Transverse colon (tissue), 4 donors: Measurements from ENCODE around the gene CREB3. TPM values are rescaled to one million over a fixed set of nuclear protein-coding genes. Genes with fewer than 3 reads are reported as not detected.
A peak's percentile ranks its signal among the peaks of the same experiment; 100 is the strongest.

Experiments used
- DNase-seq: peaks from one replicate; pipeline ENCODE4 v3.0.0-alpha.2; 2019
- H3K27ac ChIP-seq, 4 donors: fragments of 200-600 bp; sonication (generic); 2 replicates each; pipeline ENCODE4 v1.5.1; 2016 to 2018; ENCODE audit warnings: inconsistent platforms in 4 of 4
- H3K27me3 ChIP-seq: fragments of 200-600 bp; sonication (generic); 2 replicates; pipeline ENCODE4 v1.5.1; 2017; ENCODE audit warnings: inconsistent platforms
- H3K36me3 ChIP-seq, 4 donors: fragments of 200-600 bp; sonication (generic); 2 replicates each; pipeline ENCODE4 v1.5.1; 2017 to 2019; ENCODE audit warnings: inconsistent platforms in 4 of 4
- H3K4me1 ChIP-seq, 4 donors: fragments of 200-600 bp; sonication (generic); 2 replicates each; pipeline ENCODE4 v1.5.1; 2017 to 2020; ENCODE audit warnings: inconsistent platforms in 4 of 4
- H3K4me3 ChIP-seq, 4 donors: fragments of 200-600 bp; sonication (generic); 1 replicate in 1 of 4; 2 replicates in 3 of 4; pipeline versions ENCODE4 v1.5.1 to v1.6.1; 2017 to 2019; ENCODE audit warnings: inconsistent platforms in 4 of 4
- H3K9me3 ChIP-seq, 2 donors: fragments of 200-600 bp; sonication (generic); 2 replicates each; pipeline ENCODE4 v1.5.1; 2017 to 2019; ENCODE audit warnings: inconsistent platforms in 2 of 2
- CTCF ChIP-seq, 5 experiments: fragments of 200-600 bp in 3 of 5; fragments of 450-650 bp in 2 of 5; sonication (generic) in 3 of 5; IDR thresholded peaks; 1 replicate in 2 of 5; 2 replicates in 3 of 5; pipeline ENCODE4 v1.5.1; 2016 to 2017; ENCODE audit warnings: antibody characterized with exemption in 5 of 5, inconsistent platforms in 3 of 5, mild to moderate bottlenecking in 2 of 5, moderate library complexity in 1 of 5
- EP300 ChIP-seq: sonication (generic); formaldehyde crosslinking; IDR thresholded peaks from one replicate; pipeline ENCODE4 v1.6.1; 2017; ENCODE audit warnings: antibody characterized with exemption, low read depth
- POLR2A ChIP-seq: fragments of 450-650 bp; IDR thresholded peaks from one replicate; pipeline ENCODE4 v1.6.1; 2016; ENCODE audit warnings: antibody characterized with exemption, mild to moderate bottlenecking, moderate library complexity
- POLR2AphosphoS5 ChIP-seq, 3 donors: sonication (generic); formaldehyde crosslinking; IDR thresholded peaks; one replicate each; pipeline ENCODE4 v1.6.1; 2016; ENCODE audit warnings: antibody characterized with exemption in 3 of 3
- WGBS, 2 donors: methylation state at CpG; one replicate each; pipeline ENCODE4 v1.1.5; 2018; ENCODE audit warnings: low coverage in 1 of 2; 5-methylcytosine and 5-hydroxymethylcytosine counted together
- in situ Hi-C, 4 donors: fragments of 200-750 bp; cut with MboI; loops; one replicate each; pipeline versions ENCODE4 v1.15.0 to v1.15.1; 2017; ENCODE audit warnings: low sequenced_read_pairs in 3 of 4, low pct_ligation_motif_present in 1 of 4, low pct_unique_long_range_greater_than_20kb in 1 of 4
- intact Hi-C: fragments of 100-400 bp; cut with DNase I; formaldehyde crosslinking; loops from one replicate; pipeline ENCODE4 v1.15.1; 2023; ENCODE audit warnings: low total_unique reads
- total RNA-seq, 4 donors: library from RNA; depleted of rRNA; stranded (reverse); fragments of >200 nt; gene quantifications; one replicate each; pipeline ENCODE4 v1.1.0, GENCODE V29; 2016

The CREB3 gene
- total RNA-seq, 4 donors from 2014 or later = 22.4 to 69.7 (median 45.5) TPM

- Histone ChIP-seq H3K9me3 (no peaks in the 10 kb centered on the region), H3K27me3 (no peaks in the 10 kb centered on the region), H3K4me1 (peaks cover 18 to 28% (median 20%) of the 10 kb centered on the region in 4 donors), H3K27ac (no peak overlapping the region), H3K36me3 (no peaks in the 10 kb centered on the region), H3K4me3 (no peak overlapping the region)
- WGBS, 2 donors = 89 to 92% methylated on average over 1 of the region's 1 CpG
- intact Hi-C loops (no loop called here), in situ Hi-C loops (no loop called here)
- TF ChIP-seq EP300 (no peak), POLR2AphosphoS5 (IDR thresholded peaks at IDR 0.05) (no peak), POLR2A (no peak), CTCF (IDR thresholded peaks at IDR 0.05) (no peak)
- no peak for DNase-seq
Measured at GRCh38 chr9:35767458-35767857, 35.0 kb downstream of the CREB3 start.

GRCh38 chr9:35769763-35770162, 37.3 kb downstream of the CREB3 start:
- intact Hi-C loops = no loop called here

GRCh38 chr9:35771075-35771433, 38.6 kb downstream of the CREB3 start:
- Histone ChIP-seq H3K27me3 (no peaks in the 10 kb centered on the region), H3K36me3 (no peaks in the 10 kb centered on the region), H3K4me1 (peaks cover 18 to 28% (median 20%) of the 10 kb centered on the region in 4 donors), H3K27ac (peak overlapping the region; percentile 78 to 81 (median 80)), H3K9me3 (no peaks in the 10 kb centered on the region), H3K4me3 (no peak overlapping the region)
- intact Hi-C loops (no loop called here), in situ Hi-C loops (no loop called here)
- TF ChIP-seq EP300 (no peak), POLR2AphosphoS5 (IDR thresholded peaks at IDR 0.05) (peak in 1 of 3 donors; percentile 12)
- no peak for DNase-seq
- WGBS, 2 donors = 16 to 24% methylated on average over 4 of the region's 4 CpGs

More at GRCh38 chr9:35769763-35770162, 37.3 kb downstream of the CREB3 start:
- no peak for TF ChIP-seq POLR2AphosphoS5 (IDR thresholded peaks at IDR 0.05)
- no peak for TF ChIP-seq POLR2A
- TF ChIP-seq CTCF (IDR thresholded peaks at IDR 0.05) = no peak
- no peak for TF ChIP-seq EP300
- in situ Hi-C loops = no loop called here
- Histone ChIP-seq H3K36me3 (no peaks in the 10 kb centered on the region), H3K27ac (no peak overlapping the region), H3K9me3 (no peaks in the 10 kb centered on the region), H3K4me3 (no peak overlapping the region), H3K4me1 (peaks cover 18 to 28% (median 20%) of the 10 kb centered on the region in 4 donors), H3K27me3 (no peaks in the 10 kb centered on the region)
- 96% methylated on average over 1 of the region's 1 CpG; no CpG with 5 or more reads in 1 of the 2 donors for WGBS, 2 donors
- no peak for DNase-seq

GRCh38 chr9:35771534-35771933, 39.1 kb downstream of the CREB3 start:
- Histone ChIP-seq H3K36me3 (no peaks in the 10 kb centered on the region), H3K4me1 (peaks cover 18 to 28% (median 20%) of the 10 kb centered on the region in 4 donors), H3K9me3 (no peaks in the 10 kb centered on the region), H3K27ac (peak overlapping the region; percentile 78 to 81 (median 80)), H3K4me3 (no peak overlapping the region), H3K27me3 (no peaks in the 10 kb centered on the region)
- 33 to 46% methylated on average over 1 of the region's 1 CpG for WGBS, 2 donors
- TF ChIP-seq POLR2AphosphoS5 (IDR thresholded peaks at IDR 0.05) (no peak), EP300 (no peak), POLR2A (no peak), CTCF (IDR thresholded peaks at IDR 0.05) (no peak)
- intact Hi-C loops (no loop called here), in situ Hi-C loops (no loop called here)
- peak; percentile 37 for DNase-seq

- Histone ChIP-seq H3K4me3 (no peak overlapping the region), H3K27ac (peak overlapping the region; percentile 78 to 81 (median 80)), H3K36me3 (no peaks in the 10 kb centered on the region), H3K27me3 (no peaks in the 10 kb centered on the region), H3K4me1 (peaks cover 18 to 28% (median 20%) of the 10 kb centered on the region in 4 donors), H3K9me3 (no peaks in the 10 kb centered on the region)
- DNase-seq = peak; percentile 32
- peak; percentile 11 for TF ChIP-seq POLR2A
- peak in 2 of 3 donors; percentile 29 to 50 for TF ChIP-seq POLR2AphosphoS5 (IDR thresholded peaks at IDR 0.05)
- TF ChIP-seq EP300 = no peak
- in situ Hi-C loops (no loop called here), intact Hi-C loops (no loop called here)
- 38 to 54% methylated on average over 3 of the region's 3 CpGs for WGBS, 2 donors
Measured at GRCh38 chr9:35771943-35772342, 39.5 kb downstream of the CREB3 start.
